Stimulated activated CD4-positive, alpha-beta T cell treated with anti-CD3 and anti-CD28 coated beads, Interleukin-4, amount 100 ng/mL, for 1 hour (primary cell): Measurements from ENCODE around the gene ADCY1.
"Not testable (repeated sequence)": the region's sequence is repeated elsewhere in the genome, so short reads cannot be mapped to it uniquely, and the experiment has no call there.

Source experiments
- DNase-seq: peaks from one replicate; pipeline ENCODE4 v3.0.0-alpha.2; 2020

Gene ADCY1

DNA sequence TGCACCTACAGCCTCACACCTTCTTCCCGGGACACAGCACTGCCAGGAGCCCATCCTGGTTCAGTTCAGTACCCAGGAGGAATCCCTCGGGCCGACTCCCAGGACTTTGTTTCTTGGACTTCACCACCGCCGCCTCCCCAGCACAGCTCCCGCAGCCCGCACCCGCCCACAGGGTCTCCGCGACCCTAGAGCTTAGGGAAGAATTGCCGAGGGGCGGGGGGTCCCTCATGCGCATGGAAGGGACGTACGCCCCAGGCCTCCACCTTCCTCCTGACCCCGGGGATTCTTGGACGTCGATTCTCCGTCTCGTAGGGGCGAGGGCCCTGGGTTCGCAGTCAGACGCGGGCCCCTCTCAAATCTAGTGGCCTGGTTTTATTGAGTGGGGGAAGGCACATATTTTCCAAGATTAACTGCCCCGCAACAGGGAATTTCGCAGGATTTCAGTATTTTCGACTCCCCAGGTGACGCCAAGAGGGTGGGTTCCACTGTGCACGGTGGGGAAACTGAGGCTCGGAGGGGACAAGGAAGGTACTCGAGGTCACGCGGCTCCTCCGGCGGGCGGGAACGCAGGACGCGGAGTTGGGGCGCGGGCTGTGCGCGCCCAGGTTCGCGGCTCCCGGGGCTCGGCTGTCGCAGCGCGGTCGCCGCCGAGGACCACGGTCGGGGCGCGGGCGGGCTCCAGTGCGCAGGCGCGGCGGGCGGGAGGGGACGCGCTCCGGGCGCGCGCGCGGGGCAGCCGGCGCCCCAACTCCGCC is at the start of gene ADCY1:
Gene ADCY1, plus strand, starts transcription at position 708 of the 755 bp plus-strand sequence. CDS start 176 bp downstream, outside the sequence.
- no peak for DNase-seq

- DNase-seq = no peak
Observed at GRCh38 chr7:45524445-45524844, 49.7 kb upstream of the ADCY1 start.

- DNase-seq = no peak
Observed at GRCh38 chr7:45525057-45525456, 49.1 kb upstream of the ADCY1 start.

GRCh38 chr7:45543473-45543872 is 30.7 kb upstream of the ADCY1 start:
- no peak for DNase-seq

DNA sequence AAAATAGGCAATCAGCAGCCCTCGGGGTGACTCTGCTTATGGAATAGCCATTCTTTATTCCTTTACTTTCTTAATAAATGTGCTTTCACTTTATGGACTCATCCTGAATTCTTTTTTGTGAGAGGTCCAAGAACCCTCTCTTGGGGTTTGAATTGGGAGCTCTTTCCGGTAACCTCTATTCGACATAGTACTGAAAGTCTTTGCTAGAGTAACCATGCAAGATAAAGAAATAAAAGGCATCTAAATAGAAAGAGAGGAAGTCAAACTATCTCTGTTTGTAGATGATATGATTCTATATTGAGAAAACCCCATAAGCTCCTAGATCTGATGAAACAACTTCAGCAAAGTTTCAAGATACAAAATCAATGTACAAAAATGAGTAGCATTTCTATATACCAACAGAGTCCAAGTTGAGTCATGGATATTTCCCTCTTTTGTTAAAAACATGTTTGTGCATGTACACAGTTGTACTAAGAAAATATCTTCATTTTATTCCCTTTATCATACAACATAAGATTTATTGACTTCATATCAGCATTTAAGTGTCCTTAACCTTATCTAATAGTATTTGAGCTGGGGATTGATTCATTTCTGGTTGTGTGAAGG is 29.0 kb upstream of the ADCY1 start:
- not testable (repeated sequence) for DNase-seq

DNA sequence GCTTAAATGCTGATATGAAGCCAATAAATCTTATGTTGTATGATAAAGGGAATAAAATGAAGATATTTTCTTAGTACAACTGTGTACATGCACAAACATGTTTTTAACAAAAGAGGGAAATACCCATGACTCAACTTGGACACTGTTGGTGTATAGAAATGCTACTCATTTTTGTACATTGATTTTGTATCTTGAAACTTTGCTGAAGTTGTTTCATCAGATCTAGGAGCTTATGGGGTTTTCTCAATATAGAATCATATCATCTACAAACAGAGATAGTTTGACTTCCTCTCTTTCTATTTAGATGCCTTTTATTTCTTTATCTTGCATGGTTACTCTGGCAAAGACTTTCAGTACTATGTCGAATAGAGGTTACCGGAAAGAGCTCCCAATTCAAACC is 25.3 kb upstream of the ADCY1 start:
- not testable (repeated sequence) for DNase-seq

DNA sequence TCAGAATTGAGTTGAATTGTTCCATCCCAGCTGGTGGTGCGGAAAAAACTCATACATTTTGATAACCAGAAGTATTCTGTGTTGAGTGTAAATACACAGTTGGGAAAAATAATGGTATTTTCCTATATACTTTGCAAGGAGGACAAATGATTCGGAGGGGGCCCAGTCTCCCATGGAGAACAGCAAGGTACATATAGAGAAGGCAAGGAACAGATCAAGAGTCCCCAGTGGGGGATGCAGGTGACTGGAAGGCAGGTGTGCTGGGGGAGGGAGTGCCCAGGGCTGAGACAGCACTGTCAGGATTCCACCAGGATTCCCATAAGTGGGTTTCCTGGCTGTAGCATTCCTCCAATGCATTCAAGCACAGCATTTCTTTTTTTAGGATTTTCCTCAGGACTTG is 10.8 kb upstream of the ADCY1 start:
- no peak for DNase-seq

DNA sequence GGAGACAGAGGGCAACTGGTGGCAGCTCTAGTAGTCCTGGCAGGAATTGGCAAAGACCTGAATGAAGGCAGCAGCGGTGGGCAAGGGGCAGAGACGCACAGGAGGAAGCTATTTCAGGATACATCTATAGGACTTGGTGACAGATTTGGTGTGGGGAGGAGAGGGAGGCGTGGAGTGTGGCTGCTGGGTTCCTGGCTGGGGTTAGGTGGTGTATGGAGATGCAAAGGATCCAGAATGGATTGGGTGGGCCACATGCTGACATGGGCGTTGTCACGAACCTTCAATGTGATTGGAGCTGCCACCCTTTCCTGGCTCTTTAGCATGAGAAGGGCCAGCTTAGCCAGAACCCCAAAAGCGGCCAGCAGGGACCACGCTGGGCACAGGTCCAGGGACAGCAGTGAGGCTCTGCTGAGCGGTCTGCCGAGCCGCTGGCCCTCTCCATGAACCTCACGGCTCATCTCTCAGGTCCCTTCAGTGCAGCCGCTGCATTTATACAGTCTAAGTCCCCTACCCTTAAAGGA is 10.2 kb upstream of the ADCY1 start:
- no peak for DNase-seq

DNA sequence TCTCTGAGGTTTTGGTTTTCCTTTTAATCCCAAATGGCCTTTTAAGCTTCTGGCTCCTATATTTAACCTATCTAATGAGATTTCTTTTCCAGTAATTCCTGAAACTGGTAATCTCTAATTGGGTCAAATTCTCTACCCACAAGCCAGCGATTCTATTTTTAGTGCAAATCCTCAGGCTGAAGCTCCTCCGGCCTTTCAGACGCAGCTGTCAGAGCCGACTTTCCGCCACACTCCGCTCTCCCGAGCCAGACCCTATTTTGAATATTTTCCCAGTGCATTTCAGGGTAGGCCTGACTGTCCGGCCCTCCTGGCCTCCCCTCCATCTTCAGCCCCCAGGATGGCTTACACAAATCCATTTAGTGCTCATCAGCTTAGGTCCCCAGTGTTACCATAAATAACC is 9.7 kb upstream of the ADCY1 start:
- no peak for DNase-seq

GRCh38 chr7:45564886-45565455 is 9.2 kb upstream of the ADCY1 start:
- DNase-seq = no peak

GRCh38 chr7:45566386-45566785 is 7.8 kb upstream of the ADCY1 start:
- no peak for DNase-seq

DNA sequence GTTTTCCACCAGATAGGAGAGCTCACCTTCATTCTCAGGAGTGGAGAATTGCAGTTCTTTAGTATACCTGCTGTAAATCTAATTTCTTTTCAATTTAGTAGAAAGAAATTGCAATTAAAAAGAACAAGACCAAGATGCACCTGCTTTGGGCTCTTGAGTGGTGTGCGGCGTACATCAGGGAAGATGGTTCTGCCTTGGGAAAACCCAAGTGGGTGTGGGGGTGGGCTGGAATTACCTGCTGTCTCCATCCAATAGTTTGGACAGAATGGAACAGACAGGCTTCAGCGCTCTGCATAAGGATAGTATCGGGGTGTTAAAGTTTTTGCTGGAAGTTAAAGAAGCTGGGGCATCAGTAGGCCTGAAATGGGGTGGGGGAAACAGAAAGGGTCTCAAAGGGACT is 7.2 kb upstream of the ADCY1 start:
- DNase-seq = no peak

DNA sequence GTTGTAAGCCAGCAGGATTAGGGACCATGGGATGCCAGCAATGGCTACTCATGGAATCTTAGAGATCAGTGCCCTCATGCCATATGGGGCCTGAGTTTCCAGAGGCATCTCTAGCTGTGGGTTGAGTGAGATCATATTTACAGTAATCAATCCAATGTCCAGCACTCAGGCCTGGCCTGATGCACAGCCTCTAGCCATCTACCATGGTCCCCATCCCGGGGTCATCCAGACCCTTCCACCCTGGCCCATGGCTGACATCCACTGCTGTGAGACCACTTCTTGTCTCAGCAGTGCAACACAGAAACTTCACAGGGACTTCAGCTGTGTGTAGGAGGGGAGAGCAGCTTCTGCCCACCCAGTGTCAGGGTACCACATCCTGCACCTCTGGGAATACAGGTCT is 6.5 kb upstream of the ADCY1 start:
- no peak for DNase-seq

GRCh38 chr7:45568536-45569289 is 5.5 kb upstream of the ADCY1 start:
- no peak for DNase-seq

DNA sequence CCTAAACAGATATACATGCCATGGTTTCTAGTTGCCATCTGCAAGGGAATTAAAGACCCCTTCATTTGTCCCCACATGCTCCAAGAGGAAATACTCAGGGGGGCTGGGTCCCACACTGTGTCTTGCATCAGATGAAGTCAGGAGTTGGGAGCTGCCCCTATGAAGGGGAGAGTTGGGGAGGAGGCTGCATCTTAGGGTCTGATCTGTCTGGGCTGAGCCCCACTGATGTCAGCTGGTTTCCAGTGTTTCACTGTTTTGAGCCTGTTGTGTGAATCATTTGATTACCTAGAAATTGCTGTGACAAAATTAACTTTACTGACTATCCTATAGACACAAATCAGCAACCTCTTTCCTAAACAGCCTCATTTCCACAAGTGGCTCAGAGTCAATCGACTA is 4.9 kb upstream of the ADCY1 start:
- no peak for DNase-seq

DNA sequence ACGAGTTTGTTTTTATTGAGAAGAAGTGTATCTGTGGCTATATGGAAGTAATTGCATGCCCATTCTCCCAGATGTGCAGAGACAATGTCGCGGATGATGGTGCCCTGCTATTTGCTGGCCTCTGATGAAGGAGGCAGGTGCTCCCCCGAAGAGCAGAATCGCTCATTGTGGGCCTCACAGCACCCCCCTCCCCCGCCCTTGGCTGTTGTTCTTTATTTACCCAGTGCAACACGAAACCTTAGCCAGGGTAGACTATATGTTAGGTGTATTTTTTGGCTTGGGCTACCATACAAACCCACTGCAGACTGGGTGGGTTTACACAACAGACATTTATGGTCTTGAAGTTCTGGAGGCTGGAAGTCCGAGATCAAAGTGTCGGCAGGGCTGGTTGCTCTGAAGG is 3.4 kb upstream of the ADCY1 start:
- DNase-seq = no peak

DNA sequence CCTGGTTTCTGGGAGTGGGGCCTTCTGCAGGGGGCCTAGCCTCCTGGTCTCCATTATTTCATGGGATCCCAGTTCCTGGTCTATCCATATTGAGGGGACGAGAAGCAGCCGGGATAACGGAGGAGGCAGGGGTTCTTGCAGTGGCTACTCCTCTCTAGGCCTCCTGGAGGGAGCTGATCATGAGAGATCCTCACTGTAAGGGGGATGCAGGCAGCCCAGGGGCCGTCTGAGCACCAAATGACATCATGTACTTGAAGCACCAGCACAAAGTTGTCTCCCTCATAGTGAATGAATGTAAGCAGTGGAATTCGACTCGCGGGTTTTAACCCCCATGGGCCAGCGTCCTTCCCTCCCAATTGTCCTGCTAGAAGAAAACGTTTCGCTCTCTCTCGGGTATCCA is 964 bp upstream of the ADCY1 start:
- DNase-seq = no peak

- no peak for DNase-seq
Observed at GRCh38 chr7:45574416-45574668, 174 bp downstream of the ADCY1 start.

DNA sequence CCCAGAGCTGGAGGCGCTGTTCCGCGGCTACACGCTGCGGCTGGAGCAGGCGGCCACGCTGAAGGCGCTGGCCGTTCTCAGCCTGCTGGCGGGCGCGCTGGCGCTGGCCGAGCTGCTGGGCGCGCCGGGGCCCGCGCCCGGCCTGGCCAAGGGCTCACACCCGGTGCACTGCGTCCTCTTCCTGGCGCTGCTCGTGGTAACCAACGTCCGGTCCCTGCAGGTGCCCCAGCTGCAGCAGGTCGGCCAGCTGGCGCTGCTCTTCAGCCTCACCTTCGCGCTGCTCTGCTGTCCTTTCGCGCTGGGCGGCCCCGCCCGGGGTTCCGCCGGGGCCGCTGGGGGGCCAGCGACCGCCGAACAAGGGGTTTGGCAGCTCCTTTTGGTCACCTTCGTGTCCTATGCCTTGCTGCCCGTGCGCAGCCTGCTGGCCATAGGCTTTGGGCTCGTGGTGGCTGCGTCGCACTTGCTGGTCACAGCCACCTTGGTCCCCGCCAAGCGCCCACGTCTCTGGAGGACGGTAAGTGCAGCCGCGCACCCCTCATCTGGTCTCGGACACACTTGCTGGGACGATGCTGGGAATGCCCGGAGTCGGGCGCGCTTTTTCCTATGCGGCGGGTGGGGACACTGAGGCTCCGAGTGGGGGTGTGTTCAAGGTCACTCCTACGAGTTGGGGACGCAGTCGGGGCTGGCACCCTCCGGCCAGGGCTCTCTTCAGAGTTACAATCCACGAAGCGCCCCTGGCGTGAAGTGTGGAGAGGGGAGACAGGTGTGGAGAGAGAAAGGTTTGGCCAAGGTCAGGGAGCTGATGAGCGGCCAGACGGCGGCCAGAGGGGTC is 717 bp downstream of the ADCY1 start:
- no peak for DNase-seq

DNA sequence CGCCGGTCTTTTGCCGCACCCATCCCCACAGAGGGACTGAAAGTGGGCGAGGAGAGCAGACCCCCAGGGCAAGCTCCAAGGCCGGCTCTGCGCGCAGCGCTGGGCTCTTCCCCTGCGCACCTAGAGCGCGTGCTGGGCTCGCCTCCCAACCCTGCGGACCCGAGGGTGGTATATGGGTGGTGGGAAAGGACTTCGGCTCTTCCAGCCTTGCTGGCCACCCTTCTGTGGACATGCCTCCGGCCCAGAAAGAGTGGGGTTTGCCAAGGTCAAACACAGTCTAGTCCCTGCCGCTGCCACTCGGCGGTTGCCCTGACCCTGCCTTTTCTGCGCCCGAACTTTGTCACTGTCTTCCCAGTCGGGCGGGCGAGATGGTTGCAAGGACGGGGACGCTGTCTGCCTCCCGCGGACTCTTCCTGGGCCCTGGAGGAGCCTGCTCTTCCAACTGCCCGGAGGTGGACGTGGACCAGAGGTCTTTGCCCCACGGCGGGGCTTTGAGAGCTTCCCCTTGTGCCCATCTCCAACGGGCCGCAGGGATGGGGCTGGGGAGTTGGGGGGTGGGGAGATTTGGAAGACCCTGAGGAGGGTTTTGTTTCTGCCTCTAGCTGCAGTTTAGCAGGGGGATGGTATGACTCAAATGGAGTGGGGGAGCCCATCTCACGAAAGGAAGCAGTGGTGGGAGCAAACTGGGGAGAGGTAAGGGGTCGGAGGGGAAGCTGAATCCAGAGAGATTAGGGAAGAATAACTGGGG is 1.5 kb downstream of the ADCY1 start:
- DNase-seq = no peak

GRCh38 chr7:45576249-45576929 is 2.2 kb downstream of the ADCY1 start:
- no peak for DNase-seq

- DNase-seq = no peak
Observed at GRCh38 chr7:45578022-45578421, 3.9 kb downstream of the ADCY1 start.
